GM12801 (cell line): ENCODE measurements around the gene CBLB.

Experiments
- CTCF ChIP-seq: IDR thresholded peaks from one replicate; pipeline ENCODE4 v1.5.1; 2011; ENCODE audit warnings: control low read depth; ENCODE audit not compliant: insufficient read length; ENCODE audit errors: extremely low read depth

CBLB gene

GRCh38 chr3:105864212-105864611 is 4.6 kb downstream of the CBLB start:
- TF ChIP-seq CTCF = no peak

GRCh38 chr3:105863608-105864007 is 5.2 kb downstream of the CBLB start:
- no peak for TF ChIP-seq CTCF

- no peak for TF ChIP-seq CTCF
These were observed 6.6 kb downstream of the CBLB start for GRCh38 chr3:105862217-105862616.

- TF ChIP-seq CTCF = no peak
These were observed 8.2 kb downstream of the CBLB start for GRCh38 chr3:105860641-105861040.

GRCh38 chr3:105858017-105858416 is 10.8 kb downstream of the CBLB start:
- no peak for TF ChIP-seq CTCF

GRCh38 chr3:105857601-105858000 is 11.2 kb downstream of the CBLB start:
- TF ChIP-seq CTCF = no peak

GRCh38 chr3:105856605-105857004 is 12.2 kb downstream of the CBLB start:
- TF ChIP-seq CTCF = no peak
